ENCODE results near the gene SEC31A.

DNA sequence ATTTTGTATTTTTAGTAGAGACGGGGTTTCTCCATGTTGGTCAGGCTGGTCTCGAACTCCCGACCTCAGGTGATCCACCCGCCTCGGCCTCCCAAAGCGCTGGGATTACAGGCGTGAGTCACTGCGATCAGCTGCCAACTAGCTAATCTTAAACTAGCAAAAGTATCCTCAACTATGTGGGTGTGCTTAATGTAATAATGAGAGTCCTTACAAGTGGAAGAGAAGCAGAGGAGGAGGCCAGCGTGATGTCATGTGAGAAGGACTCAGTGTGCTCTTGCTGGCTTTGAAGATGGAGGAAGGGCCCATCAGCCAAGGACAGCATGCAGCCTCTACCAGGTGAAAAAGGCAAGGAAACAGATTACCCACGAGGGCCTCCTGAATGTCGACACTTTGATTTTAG is 111.9 kb downstream of the SEC31A start:
- no peak for TF ChIP-seq CTCF (IDR thresholded peaks at IDR 0.05; ENCODE audit: poor library complexity)
- TF ChIP-seq EZH2phosphoT487 (IDR thresholded peaks at IDR 0.05; ENCODE audit: low read depth, severe bottlenecking, unreplicated experiment) = no peak
